GM18499 (cell line): ENCODE measurements around the gene CTAGE9.

Experiments used
- ATAC-seq: cut with Tn5 transposase; IDR thresholded peaks from one replicate; pipeline ENCODE4 v1.9.1; 2021; ENCODE audit warnings: moderate number of reproducible peaks; ENCODE audit not compliant: insufficient read depth, unreplicated experiment

The CTAGE9 gene

GRCh38 chr6:131680868-131681267 lies 29.9 kb downstream of the CTAGE9 start:
- ATAC-seq = no peak

GRCh38 chr6:131678442-131678841 lies 32.4 kb downstream of the CTAGE9 start:
- ATAC-seq = no peak

- ATAC-seq = no peak
These were observed 37.6 kb downstream of the CTAGE9 start for GRCh38 chr6:131673184-131673583.

GRCh38 chr6:131669891-131670290 lies 40.9 kb downstream of the CTAGE9 start:
- ATAC-seq = no peak

GRCh38 chr6:131663578-131664165 lies 47.1 kb downstream of the CTAGE9 start:
- no peak for ATAC-seq

GRCh38 chr6:131660195-131660594 lies 50.6 kb downstream of the CTAGE9 start:
- no peak for ATAC-seq
